Measurements from ENCODE around the gene ADCY9.
A peak's percentile ranks its signal among the peaks of the same experiment; 100 is the strongest.

The ADCY9 gene

DNA sequence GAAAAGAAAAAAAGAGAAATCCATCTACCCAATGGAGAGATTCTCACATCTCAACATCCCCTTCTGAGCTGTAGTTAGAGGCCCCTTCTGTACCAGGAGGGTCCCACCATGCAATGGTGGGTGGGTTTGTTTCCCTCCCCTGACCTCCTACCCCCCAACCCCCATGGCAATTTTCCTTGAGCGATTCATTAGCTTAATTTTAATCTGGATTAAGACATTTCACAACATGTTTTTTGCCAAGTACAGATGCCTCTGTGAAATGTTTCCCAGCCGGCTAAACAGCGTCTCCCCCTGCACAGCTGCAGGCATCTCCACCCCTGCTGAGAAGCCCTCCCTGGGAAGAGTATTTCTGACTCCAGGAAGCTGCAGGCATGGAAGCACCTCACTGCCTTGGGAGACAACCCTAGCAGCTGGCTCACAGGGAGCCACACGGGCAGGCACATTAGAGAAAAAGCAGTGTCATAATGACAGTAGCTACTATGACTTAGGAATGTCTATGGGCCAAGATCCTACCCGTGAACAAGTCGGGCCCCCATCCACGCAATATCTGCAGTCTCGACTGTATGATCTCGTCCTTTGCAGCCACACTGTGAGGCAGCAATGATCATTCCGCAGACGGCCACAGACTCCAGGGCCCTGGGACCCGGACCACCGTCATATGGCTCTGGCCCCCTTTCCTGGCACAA lies 117.3 kb downstream of the ADCY9 start:
- no peak for DNase-seq
- in situ Hi-C loops (cut with HindIII; ENCODE audit: low pct_ligation_motif_present, low pct_unique_long_range_greater_than_20kb, low sequenced_read_pairs) = no loop called here

DNA sequence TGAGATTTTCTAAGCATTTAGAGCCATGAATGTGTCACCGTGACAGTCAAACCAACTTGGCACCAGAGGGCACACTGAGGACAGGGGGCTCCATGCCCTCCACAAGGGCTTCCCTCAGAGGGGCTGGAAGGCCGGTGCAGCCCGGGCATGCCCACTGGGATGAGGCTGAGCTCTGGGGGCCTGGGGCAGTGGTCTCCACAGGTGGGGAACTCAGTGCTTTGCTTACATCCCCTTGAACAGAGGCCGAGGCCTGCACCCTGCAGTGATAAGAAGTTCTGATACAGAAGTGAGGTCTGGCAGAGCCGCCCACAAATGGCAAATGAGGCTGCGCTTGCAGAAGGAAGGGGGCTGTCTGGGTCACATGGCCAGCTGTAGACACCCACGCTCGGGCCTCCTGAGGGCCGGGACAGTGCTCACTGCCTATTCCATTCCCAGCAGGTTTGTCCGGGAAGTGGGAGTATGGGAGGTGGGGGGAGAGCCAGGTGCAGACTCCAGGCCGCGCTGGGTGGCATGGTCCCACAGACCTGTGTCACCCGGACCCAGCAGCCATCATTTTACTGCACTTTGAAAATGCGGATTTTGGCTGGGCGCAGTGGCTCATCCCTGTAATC lies 118.9 kb downstream of the ADCY9 start:
- in situ Hi-C loops (cut with HindIII; ENCODE audit: low pct_ligation_motif_present, low pct_unique_long_range_greater_than_20kb, low sequenced_read_pairs) = no loop called here
- DNase-seq = no peak

DNA sequence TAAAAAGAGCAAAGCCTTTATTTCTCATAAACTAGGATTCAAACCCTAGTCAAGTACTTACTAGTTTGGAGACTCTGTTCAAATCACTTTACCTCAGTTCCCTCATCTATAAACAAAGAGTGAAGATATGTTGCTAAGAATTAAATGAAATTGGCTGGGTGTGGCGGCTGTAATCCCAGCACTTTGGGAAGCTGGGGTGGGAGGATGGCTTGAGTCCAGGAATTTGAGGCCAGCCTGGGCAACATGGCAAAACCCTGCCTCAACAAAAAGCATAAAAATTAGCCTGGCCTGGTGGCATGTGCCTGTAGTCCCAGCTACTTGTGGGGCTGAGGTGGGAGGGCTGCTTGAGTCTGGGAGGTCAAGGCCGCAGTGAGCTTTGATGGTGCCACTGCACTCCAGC lies 121.2 kb downstream of the ADCY9 start:
- in situ Hi-C loops (cut with HindIII; ENCODE audit: low pct_ligation_motif_present, low pct_unique_long_range_greater_than_20kb, low sequenced_read_pairs) = no loop called here
- no peak for DNase-seq

DNA sequence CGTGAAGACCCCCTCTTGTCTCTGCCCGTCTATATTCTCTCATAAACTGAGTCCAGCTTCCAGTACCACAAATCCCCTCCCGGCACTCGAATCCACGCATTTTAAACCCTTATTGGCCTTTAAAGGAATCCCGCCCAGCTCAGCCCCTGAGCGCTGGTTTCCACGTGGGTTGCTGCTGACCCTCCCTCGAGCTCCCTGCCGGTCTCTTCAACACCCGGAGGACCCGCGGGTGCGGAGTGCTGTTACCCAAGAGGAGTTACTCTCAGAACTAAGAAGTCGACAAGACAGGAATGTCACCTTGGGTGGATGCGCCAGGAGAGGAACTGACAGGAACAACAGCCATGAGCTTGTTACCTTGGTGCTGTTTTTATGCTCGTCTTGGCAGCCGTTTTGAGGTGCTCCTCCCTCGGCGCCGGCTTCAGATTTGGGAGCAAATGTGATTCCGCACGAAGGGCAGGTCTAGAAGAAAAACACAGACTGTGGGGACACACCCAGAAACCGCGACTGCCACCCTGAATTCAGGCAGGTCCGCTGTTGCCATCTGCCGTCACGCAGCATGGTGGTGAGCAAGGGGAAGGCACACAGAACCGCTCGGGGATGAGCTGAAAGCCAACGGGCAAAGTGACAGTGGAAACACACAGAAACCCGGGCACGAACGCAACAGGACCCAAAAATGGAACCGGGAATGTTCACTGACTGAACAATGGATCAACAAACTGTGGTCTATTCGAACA lies 123.0 kb downstream of the ADCY9 start:
- no peak for DNase-seq
- in situ Hi-C loops (cut with HindIII; ENCODE audit: low pct_ligation_motif_present, low pct_unique_long_range_greater_than_20kb, low sequenced_read_pairs) = no loop called here

DNA sequence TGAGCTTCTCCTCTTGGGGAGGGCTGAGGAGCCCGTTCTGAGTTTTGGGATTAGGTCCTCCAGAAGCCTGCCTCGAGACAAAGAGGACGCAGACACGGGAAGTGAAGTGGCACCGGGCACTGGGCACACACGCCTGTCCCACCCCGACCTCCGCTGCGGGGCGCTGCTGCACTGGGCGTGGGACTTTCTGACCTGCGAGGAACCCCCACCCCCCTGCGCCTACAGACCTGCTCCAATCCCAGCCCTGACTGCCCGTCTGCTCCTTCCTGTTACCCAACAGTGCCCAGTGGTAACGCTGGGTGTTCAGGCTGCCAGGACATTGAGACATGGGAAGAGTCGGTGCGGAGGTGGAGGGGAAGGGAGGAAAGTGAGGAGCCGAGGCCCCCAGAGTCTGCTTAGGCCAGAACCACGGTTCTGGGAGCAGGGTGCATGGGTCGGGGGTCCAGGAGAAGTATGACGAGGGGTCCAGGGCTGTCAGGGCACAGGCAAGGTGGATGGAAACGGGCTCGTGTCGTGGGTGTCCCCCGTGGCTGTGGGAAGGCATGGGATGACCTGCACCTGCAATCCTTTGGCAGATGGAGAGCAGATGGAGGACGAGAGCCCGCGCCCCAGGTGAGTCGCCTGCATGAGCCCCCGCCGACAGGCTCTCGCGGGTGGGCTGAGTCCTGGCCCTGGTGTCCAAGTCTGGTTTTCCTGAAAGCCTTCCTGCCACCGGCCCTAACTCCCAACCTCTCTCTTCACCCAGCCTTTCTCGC lies 123.8 kb downstream of the ADCY9 start:
- in situ Hi-C loops (cut with HindIII; ENCODE audit: low pct_ligation_motif_present, low pct_unique_long_range_greater_than_20kb, low sequenced_read_pairs) = no loop called here

DNA sequence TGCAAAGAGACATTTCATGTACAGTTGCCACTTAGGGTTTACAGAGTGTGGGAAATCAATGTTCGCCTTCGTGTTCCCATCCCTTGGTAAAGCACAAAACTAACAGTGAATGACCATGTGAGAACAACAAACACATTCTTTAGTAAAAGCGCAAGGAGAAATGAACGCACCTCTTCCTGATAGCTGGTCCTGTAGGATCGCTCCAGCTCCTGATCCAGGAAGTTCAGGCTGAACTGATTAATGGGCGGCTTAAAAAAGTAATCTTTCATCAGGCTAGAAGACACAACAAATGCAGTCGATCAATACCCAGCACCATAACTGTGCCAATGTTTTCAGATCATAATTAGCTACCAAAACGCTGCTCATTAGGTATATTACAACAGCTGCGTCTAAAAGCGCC lies 127.4 kb downstream of the ADCY9 start:
- in situ Hi-C loops (cut with HindIII; ENCODE audit: low pct_ligation_motif_present, low pct_unique_long_range_greater_than_20kb, low sequenced_read_pairs) = no loop called here
- no peak for DNase-seq

More for the DNA sequence above, 123.8 kb downstream of the ADCY9 start:
- no peak for DNase-seq

DNA sequence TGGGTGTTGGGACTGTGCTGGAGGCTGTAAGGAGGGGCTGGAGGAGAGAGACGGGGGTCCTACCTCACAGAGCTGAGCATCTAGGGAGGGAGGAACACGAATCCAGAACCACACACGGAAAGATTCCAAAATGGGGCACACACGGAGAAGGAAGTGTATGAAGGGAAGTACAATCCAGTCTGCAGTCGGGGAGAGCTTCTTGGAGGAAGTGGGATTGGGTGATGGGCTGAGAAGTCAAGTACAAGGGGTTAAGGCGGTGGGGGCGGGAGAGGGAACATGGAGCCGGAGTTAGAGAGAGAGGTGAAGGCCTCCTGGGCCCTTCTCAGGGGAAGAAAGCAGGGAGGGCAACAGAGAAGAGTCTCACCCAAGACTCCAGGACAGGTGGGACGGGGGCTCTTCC lies 128.2 kb downstream of the ADCY9 start:
- in situ Hi-C loops (cut with HindIII; ENCODE audit: low pct_ligation_motif_present, low pct_unique_long_range_greater_than_20kb, low sequenced_read_pairs) = no loop called here
- no peak for DNase-seq

DNA sequence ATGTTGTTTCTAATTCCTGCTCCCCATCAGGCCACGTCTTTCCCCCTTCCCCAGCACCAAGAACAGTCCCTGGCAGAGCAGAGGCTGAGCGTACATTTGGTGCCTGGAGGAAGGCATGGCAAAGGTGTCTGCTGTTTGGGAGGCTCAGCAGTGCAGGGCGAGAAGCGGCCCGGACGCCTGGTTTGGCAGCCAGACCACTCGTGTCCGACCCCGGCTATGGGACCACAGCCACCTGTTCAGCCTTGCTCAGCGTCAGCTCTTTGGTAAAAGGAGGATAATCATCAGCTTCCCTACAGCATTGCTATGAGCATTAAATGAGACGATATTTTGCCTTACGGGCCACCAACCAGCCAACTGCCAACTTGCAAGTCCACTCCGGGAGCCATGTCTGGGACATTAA lies 129.0 kb downstream of the ADCY9 start:
- DNase-seq = no peak
- in situ Hi-C loops (cut with HindIII; ENCODE audit: low pct_ligation_motif_present, low pct_unique_long_range_greater_than_20kb, low sequenced_read_pairs) = no loop called here

- in situ Hi-C loops (cut with HindIII; ENCODE audit: low pct_ligation_motif_present, low pct_unique_long_range_greater_than_20kb, low sequenced_read_pairs) = no loop called here
- DNase-seq = no peak
Observed at GRCh38 chr16:3986235-3986544, 130.1 kb downstream of the ADCY9 start.

DNA sequence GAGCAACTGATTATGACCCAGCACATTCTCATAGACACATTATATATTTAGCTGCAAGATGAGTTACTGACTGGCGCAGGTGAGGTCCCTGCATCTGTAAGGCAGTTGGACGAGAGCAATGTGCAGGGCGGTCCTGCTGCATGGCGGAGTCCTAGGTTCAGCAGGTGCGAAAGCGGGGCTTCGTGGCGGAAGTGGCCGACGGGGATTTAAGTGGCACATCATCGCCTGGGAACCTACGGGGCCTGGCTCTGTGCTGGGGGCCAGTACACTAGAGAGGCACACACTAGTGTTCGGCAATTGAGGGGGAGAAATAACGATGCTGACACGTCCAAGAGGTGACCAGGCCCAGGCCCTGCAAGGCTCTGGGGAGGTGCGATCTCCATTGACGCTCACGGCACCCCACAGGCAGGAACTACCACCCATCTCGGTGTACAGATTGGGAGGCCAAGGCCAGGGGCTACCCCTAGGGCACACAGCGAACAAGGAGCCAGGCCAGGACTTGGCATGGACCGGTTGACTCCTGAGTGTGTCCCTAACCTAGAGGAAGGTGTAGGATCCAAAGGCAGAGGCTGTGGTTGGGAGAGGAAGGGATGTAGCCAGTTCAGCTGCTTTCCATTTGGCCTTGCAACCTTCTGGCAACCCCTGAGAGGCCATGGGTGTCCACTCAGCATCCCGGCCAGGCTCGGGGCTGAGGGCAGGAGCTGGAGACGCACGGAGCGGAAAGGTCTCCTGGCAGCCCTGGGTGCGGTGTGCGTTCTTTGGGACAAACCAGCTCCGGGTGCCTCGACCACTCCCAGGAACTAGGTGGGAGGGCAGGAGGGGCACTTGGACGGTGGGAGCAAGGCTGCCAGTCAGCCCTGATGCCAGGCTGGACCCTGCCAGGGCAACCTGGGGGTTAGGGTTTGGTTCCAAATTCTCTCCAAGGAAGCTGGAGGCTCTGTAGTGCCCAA lies 131.9 kb downstream of the ADCY9 start:
- no peak for DNase-seq
- in situ Hi-C loops (cut with HindIII; ENCODE audit: low pct_ligation_motif_present, low pct_unique_long_range_greater_than_20kb, low sequenced_read_pairs) = no loop called here

- in situ Hi-C loops (cut with HindIII; ENCODE audit: low pct_ligation_motif_present, low pct_unique_long_range_greater_than_20kb, low sequenced_read_pairs) = no loop called here
- DNase-seq = peak; percentile 83
Observed at GRCh38 chr16:3983081-3983520, 133.1 kb downstream of the ADCY9 start.

DNA sequence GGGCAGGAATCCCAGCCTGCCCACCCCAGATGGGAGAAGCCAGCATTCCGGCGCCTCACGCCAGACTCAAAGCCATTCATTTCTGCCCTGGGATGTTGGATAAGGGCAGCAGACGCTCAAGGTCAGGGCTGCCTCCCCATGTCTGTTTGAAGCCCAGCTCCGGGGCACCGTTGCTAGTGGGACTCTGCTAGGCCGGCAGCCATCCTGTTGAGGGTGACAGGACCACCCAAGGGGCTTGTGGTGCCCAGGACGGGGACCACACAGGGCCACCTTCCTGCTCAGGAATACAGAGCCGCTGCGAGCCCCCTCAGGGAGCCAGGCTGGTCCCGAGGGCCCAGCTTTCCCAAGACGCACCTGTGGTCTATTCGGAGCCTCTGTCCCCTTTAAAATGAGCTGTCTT lies 134.0 kb downstream of the ADCY9 start:
- in situ Hi-C loops (cut with HindIII; ENCODE audit: low pct_ligation_motif_present, low pct_unique_long_range_greater_than_20kb, low sequenced_read_pairs) = no loop called here
- DNase-seq = no peak

- in situ Hi-C loops (cut with HindIII; ENCODE audit: low pct_ligation_motif_present, low pct_unique_long_range_greater_than_20kb, low sequenced_read_pairs) = no loop called here
- peak; percentile 67 for DNase-seq
Observed at GRCh38 chr16:3980253-3981111, 135.8 kb downstream of the ADCY9 start.

DNA sequence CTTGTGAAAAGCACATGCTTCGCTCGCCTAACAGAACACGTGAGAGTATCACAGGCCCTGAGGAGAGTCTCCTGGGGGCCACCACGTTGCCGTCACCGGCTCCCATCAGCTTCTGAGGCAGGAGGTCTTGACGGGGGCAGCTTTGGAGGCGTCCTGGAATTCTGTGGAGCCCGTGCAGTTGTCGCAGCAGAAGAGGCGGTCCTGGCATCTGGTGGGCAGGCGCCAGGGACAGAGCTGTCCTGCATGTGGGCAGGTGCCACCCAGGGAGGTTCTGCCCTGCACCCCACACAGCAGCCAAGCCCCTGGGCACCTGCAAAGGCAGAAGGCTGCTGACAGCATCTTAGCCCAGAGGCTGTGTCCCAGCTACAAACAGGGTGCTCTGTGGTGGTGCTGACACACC lies 136.7 kb downstream of the ADCY9 start:
- in situ Hi-C loops (cut with HindIII; ENCODE audit: low pct_ligation_motif_present, low pct_unique_long_range_greater_than_20kb, low sequenced_read_pairs) = no loop called here
- DNase-seq = no peak

- in situ Hi-C loops (cut with HindIII; ENCODE audit: low pct_ligation_motif_present, low pct_unique_long_range_greater_than_20kb, low sequenced_read_pairs) = no loop called here
- no peak for DNase-seq
Observed at GRCh38 chr16:3979070-3979469, 137.2 kb downstream of the ADCY9 start.

GRCh38 chr16:3977376-3977775 lies 138.9 kb downstream of the ADCY9 start:
- in situ Hi-C loops (cut with HindIII; ENCODE audit: low pct_ligation_motif_present, low pct_unique_long_range_greater_than_20kb, low sequenced_read_pairs) = no loop called here
- DNase-seq = no peak

DNA sequence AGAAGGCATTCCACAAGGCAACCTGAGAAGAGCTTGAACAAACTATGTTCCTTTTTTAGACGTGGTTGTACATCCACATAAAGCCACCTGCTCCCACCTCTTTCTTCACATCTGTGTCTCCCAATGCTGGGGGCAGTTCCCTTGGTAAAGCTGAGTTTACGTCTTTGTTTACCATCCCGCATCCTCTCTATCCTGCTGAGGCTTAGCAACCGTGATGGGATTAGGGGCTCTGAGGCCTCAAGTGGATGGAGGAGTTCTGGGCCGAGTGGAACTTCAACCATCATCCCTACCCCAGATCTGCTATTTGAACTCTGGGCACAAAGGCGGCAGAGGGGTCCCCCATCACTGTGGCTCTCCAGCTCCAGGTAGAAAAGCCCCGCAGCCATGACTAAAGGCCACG lies 141.5 kb downstream of the ADCY9 start:
- in situ Hi-C loops (cut with HindIII; ENCODE audit: low pct_ligation_motif_present, low pct_unique_long_range_greater_than_20kb, low sequenced_read_pairs) = no loop called here
- no peak for DNase-seq

Data from ACHN (cell line).